ENCODE measurements around the gene MGST3. TPM values are rescaled to one million over a fixed set of nuclear protein-coding genes. Genes with fewer than 3 reads are reported as not detected.

The MGST3 gene
- total RNA-seq, 1 experiment from 2014 or later, result 103 TPM

- Histone ChIP-seq H3K27me3 (ENCODE audit: control insufficient read depth, insufficient read depth, low read length) (0 out of 2 replicates have a peak, but pooled peaks cover 3% of the 10 kb centered on the region), H3K27ac (ENCODE audit: low read length) (no peak overlapping the region), H3K4me3 (ENCODE audit: low read depth in 2 of 2, low read length in 2 of 2) (no peak overlapping the region), H3K36me3 (ENCODE audit: control insufficient read depth, insufficient read depth, low read length) (peaks cover 3% of the 10 kb centered on the region; the same call in 1 of the 2 replicates), H3K4me1 (ENCODE audit: control insufficient read depth, insufficient read depth, low read length) (peaks cover 22% of the 10 kb centered on the region), H3K9me3 (ENCODE audit: control insufficient read depth, insufficient read depth, low read depth, low read length) (no peaks in the 10 kb centered on the region)
- DNase-seq (ENCODE audit: low read depth, low spot score), result no peak
- TF ChIP-seq SIN3A (IDR thresholded peaks at IDR 0.05; ENCODE audit: borderline replicate concordance, insufficient read depth, low read depth, low read length) (no peak), POLR2AphosphoS5 (IDR thresholded peaks at IDR 0.05; ENCODE audit: low read depth, low read length) (no peak), TCF7L2 (IDR thresholded peaks at IDR 0.05; ENCODE audit: low read depth, low read length) (no peak), CTCF (IDR thresholded peaks at IDR 0.05) (no peak)
- TF ChIP-seq, protein P1, sequence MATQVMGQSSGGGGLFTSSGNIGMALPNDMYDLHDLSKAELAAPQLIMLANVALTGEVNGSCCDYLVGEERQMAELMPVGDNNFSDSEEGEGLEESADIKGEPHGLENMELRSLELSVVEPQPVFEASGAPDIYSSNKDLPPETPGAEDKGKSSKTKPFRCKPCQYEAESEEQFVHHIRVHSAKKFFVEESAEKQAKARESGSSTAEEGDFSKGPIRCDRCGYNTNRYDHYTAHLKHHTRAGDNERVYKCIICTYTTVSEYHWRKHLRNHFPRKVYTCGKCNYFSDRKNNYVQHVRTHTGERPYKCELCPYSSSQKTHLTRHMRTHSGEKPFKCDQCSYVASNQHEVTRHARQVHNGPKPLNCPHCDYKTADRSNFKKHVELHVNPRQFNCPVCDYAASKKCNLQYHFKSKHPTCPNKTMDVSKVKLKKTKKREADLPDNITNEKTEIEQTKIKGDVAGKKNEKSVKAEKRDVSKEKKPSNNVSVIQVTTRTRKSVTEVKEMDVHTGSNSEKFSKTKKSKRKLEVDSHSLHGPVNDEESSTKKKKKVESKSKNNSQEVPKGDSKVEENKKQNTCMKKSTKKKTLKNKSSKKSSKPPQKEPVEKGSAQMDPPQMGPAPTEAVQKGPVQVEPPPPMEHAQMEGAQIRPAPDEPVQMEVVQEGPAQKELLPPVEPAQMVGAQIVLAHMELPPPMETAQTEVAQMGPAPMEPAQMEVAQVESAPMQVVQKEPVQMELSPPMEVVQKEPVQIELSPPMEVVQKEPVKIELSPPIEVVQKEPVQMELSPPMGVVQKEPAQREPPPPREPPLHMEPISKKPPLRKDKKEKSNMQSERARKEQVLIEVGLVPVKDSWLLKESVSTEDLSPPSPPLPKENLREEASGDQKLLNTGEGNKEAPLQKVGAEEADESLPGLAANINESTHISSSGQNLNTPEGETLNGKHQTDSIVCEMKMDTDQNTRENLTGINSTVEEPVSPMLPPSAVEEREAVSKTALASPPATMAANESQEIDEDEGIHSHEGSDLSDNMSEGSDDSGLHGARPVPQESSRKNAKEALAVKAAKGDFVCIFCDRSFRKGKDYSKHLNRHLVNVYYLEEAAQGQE (IDR thresholded peaks at IDR 0.05; ENCODE audit: insufficient read depth in 1 of 2, low read depth in 2 of 2, low read length in 1 of 2), result no peak
- ChIA-PET CTCF (no interaction called here), POLR2A (no interaction called here)
- in situ Hi-C loops (cut with HindIII; ENCODE audit: low pct_unique_long_range_greater_than_20kb, low sequenced_read_pairs), result no loop called here
- BruUV-seq (replicated peaks), result no TSS peak
- ATAC-seq, result no peak
- intact Hi-C loops (cut with micrococcal nuclease; ENCODE audit: unreplicated experiment), result no loop called here
These were observed 2.6 kb downstream of the MGST3 start for GRCh38 chr1:165633614-165634013.

DNA sequence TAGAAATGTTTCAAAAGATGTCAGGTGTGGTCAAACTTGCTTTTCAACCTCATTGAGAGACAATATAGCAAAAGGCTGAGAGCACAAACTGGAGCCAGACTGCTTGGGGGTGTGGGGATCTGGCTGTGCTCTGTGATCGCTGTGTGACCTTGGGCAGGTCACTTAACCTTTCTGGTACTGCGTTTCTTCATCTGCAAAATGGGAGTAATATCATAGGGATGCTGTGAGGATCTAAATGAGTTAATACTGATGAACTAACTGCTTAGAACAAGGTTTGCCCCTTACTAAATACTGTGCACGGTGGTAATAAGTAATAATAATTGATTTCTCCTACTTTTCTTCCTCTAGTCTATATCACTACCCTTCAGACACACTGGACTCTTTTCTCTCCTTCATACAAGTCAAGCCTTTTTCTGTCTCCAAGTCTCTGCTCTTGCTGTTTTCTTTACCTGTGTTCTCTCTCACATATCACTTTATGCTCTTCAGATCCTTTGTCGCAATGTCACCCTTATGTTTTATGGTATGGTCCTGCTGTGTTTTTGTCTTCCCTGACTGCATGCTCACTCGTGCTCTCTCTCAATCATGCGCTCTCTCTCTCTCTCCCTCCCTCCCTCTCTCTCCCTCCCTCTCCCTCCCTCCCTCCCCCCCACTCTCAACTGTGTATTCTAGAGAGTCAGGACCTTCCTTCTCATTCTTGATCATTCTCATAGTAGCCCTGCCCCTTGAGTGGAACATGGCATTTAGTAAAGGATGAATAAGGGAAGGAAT is 3.3 kb downstream of the MGST3 start:
- ChIA-PET CTCF (no interaction called here), POLR2A (no interaction called here)
- Histone ChIP-seq H3K4me3 (ENCODE audit: low read depth in 2 of 2, low read length in 2 of 2) (no peak overlapping the region), H3K9me3 (ENCODE audit: control insufficient read depth, insufficient read depth, low read depth, low read length) (no peaks in the 10 kb centered on the region), H3K4me1 (ENCODE audit: control insufficient read depth, insufficient read depth, low read length) (peaks cover 22% of the 10 kb centered on the region), H3K27ac (ENCODE audit: low read length) (no peak overlapping the region), H3K36me3 (ENCODE audit: control insufficient read depth, insufficient read depth, low read length) (peaks cover 3% of the 10 kb centered on the region; the same call in 1 of the 2 replicates), H3K27me3 (ENCODE audit: control insufficient read depth, insufficient read depth, low read length) (0 out of 2 replicates have a peak, but pooled peaks cover 3% of the 10 kb centered on the region)
- intact Hi-C loops (cut with micrococcal nuclease; ENCODE audit: unreplicated experiment), result no loop called here
- BruUV-seq (replicated peaks), result no TSS peak
- in situ Hi-C loops (cut with HindIII; ENCODE audit: low pct_unique_long_range_greater_than_20kb, low sequenced_read_pairs), result no loop called here
- DNase-seq (ENCODE audit: low read depth, low spot score) (no peak), ATAC-seq (no peak)
- TF ChIP-seq, protein P1 (IDR thresholded peaks at IDR 0.05; ENCODE audit: insufficient read depth in 1 of 2, low read depth in 2 of 2, low read length in 1 of 2), result no peak
- no peak for TF ChIP-seq SIN3A (IDR thresholded peaks at IDR 0.05; ENCODE audit: borderline replicate concordance, insufficient read depth, low read depth, low read length)
- no peak for TF ChIP-seq CTCF (IDR thresholded peaks at IDR 0.05)
- no peak for TF ChIP-seq TCF7L2 (IDR thresholded peaks at IDR 0.05; ENCODE audit: low read depth, low read length)
- no peak for TF ChIP-seq POLR2AphosphoS5 (IDR thresholded peaks at IDR 0.05; ENCODE audit: low read depth, low read length)

Data from Panc1 (cell line).